Stomach (tissue), 4 donors: ENCODE data around the gene ARHGAP24.

Experiments
- CTCF ChIP-seq, 7 experiments: fragments of 450-650 bp in 4 of 7; fragments of 200-600 bp in 3 of 7; sonication (generic) in 3 of 7; IDR thresholded peaks; one replicate each; pipeline ENCODE4 v1.5.1; 2016 to 2019; ENCODE audit warnings: antibody characterized with exemption in 7 of 7, control low read depth in 2 of 7, mild to moderate bottlenecking in 1 of 7
- EP300 ChIP-seq: sonication (generic); formaldehyde crosslinking; IDR thresholded peaks from one replicate; pipeline ENCODE4 v1.6.1; 2017; ENCODE audit warnings: antibody characterized with exemption
- POLR2A ChIP-seq, 4 donors: fragments of 450-650 bp; IDR thresholded peaks; one replicate each; pipeline ENCODE4 v1.6.1; 2016; ENCODE audit warnings: antibody characterized with exemption in 4 of 4, control low read depth in 2 of 4, mild to moderate bottlenecking in 1 of 4, moderate library complexity in 1 of 4
- POLR2AphosphoS5 ChIP-seq, 3 donors: sonication (generic); formaldehyde crosslinking; IDR thresholded peaks; one replicate each; pipeline ENCODE4 v1.6.1; 2016; ENCODE audit warnings: antibody characterized with exemption in 3 of 3

GRCh38 chr4:85457752-85458467 lies 17.0 kb upstream of the ARHGAP24 start:
- TF ChIP-seq CTCF (IDR thresholded peaks at IDR 0.05) (no peak), POLR2A (IDR thresholded peaks at IDR 0.05) (no peak), POLR2AphosphoS5 (IDR thresholded peaks at IDR 0.05) (no peak), EP300 (no peak)
